Caco-2 (cell line): ENCODE results near the gene P2RX2. TPM values are rescaled to one million over a fixed set of nuclear protein-coding genes. Genes with fewer than 3 reads are reported as not detected.

Experiments used
- BruUV-seq: library from RNA; stranded (reverse); fragments of 400-500 nt; replicated peaks from 2 replicates; lab custom pipeline; 2021; lab: Mats Ljungman, UMichigan
- CTCF ChIA-PET: fragments of 300-600 bp; sonication (Branson Sonifier 250); formaldehyde crosslinking; loops from one replicate; lab custom pipeline; 2022; ENCODE audit warnings: antibody characterized with exemption; lab: Charles Lee
- POLR2A ChIA-PET: fragments of 300-600 bp; sonication (Branson Sonifier 250); formaldehyde crosslinking; loops from one replicate; lab custom pipeline; 2022; ENCODE audit warnings: antibody characterized with exemption; lab: Charles Lee
- DNase-seq, 2 experiments: peaks; one replicate each; pipeline versions ENCODE4 v3.0.0 to v3.0.0-alpha.2; 2020 to 2022
- H3K27me3 ChIP-seq: replicated peaks from 2 replicates; pipeline ENCODE4 v1.6.0; 2011; ENCODE audit warnings: low read length; ENCODE audit not compliant: control insufficient read depth, insufficient read depth
- H3K36me3 ChIP-seq: 2 replicates; pipeline ENCODE4 v1.5.1; 2011; ENCODE audit warnings: low read length; ENCODE audit not compliant: control insufficient read depth, insufficient read depth
- H3K4me1 ChIP-seq: fragments of 250-450 bp; sonication (Bioruptor Pico); 2 replicates; pipeline ENCODE4 v1.5.1; 2020; ENCODE audit warnings: mild to moderate bottlenecking
- H3K4me3 ChIP-seq: 2 replicates; pipeline ENCODE4 v1.5.1; 2011; ENCODE audit warnings: low read depth, mild to moderate bottlenecking, control low read depth, low read length
- H3K9me3 ChIP-seq: fragments of 250-450 bp; sonication (Bioruptor Pico); 2 replicates; pipeline ENCODE4 v1.5.1; 2020; ENCODE audit warnings: mild to moderate bottlenecking, moderate library complexity
- H3K27ac Mint-ChIP-seq: one replicate; pipeline ENCODE4 v1.8.0; 2022; ENCODE audit warnings: mixed read lengths; ENCODE audit not compliant: unreplicated experiment
- H3K27me3 Mint-ChIP-seq: one replicate; pipeline ENCODE4 v1.8.0; 2022; ENCODE audit warnings: mixed read lengths; ENCODE audit not compliant: insufficient read depth, unreplicated experiment
- H3K36me3 Mint-ChIP-seq: one replicate; pipeline ENCODE4 v1.8.0; 2022; ENCODE audit warnings: mild to moderate bottlenecking, mixed read lengths; ENCODE audit not compliant: insufficient read depth, unreplicated experiment
- H3K4me1 Mint-ChIP-seq: one replicate; pipeline ENCODE4 v1.8.0; 2022; ENCODE audit warnings: low read depth, mixed read lengths; ENCODE audit not compliant: unreplicated experiment
- H3K4me3 Mint-ChIP-seq: one replicate; pipeline ENCODE4 v1.8.0; 2022; ENCODE audit warnings: mild to moderate bottlenecking, moderate library complexity, mixed read lengths; ENCODE audit not compliant: unreplicated experiment
- H3K9me3 Mint-ChIP-seq: one replicate; pipeline ENCODE4 v1.8.0; 2022; ENCODE audit warnings: mixed read lengths; ENCODE audit not compliant: unreplicated experiment
- CTCF ChIP-seq, 2 experiments: fragments of 200-600 bp in 1 of 2; IDR thresholded peaks; 1 replicate in 1 of 2; 2 replicates in 1 of 2; pipeline versions ENCODE4 v1.5.1 to v1.8.0; 2011 to 2022; ENCODE audit warnings: antibody characterized with exemption in 1 of 2, control low read depth in 1 of 2, inconsistent platforms in 1 of 2, low read depth in 1 of 2, low read length in 1 of 2, mild to moderate bottlenecking in 1 of 2, moderate library complexity in 1 of 2; ENCODE audit not compliant: insufficient read depth in 1 of 2, severe bottlenecking in 1 of 2, unreplicated experiment in 1 of 2
- intact Hi-C: fragments of 100-400 bp; cut with micrococcal nuclease; formaldehyde crosslinking; loops from one replicate; pipeline ENCODE4 v1.10.0; 2022; ENCODE audit not compliant: unreplicated experiment
- total RNA-seq: library from RNA; stranded (reverse); gene quantifications from 2 replicates; pipeline ENCODE4 v1.2.3, GENCODE V29; 2022

P2RX2 gene
- total RNA-seq, 1 experiment from 2014 or later = not detected

DNA sequence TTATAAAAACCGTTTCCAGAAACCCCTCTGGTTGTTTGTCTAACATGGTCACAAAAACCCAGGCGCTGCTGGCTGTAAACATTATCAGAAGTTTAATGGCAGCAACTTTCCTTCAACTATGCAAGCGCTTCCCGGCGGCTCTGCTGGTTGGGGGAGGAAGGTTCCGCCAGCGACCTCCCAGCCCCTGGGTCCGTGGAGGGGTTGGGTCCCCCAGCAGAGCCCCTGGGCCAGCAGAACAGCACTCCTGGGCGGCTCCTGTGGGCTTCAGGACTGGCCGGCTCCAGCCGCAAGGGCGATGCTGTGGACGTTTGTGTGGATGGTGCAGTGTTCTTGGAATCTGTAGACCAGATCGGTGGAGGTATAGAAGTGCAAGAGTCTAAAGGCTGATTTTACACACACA, 34.1 kb upstream of the P2RX2 start:
- Mint-ChIP-seq H3K27me3 (no peaks in the 10 kb centered on the region), H3K4me3 (no peak overlapping the region), H3K9me3 (no peaks in the 10 kb centered on the region), H3K4me1 (no peaks in the 10 kb centered on the region), H3K27ac (no peak overlapping the region), H3K36me3 (peaks cover 29% of the 10 kb centered on the region)
- ChIA-PET CTCF (no interaction called here), POLR2A (no interaction called here)
- BruUV-seq = no TSS peak
- Histone ChIP-seq H3K9me3 (no peaks in the 10 kb centered on the region), H3K4me3 (no peak overlapping the region), H3K36me3 (no peaks in the 10 kb centered on the region; the same call in 1 of the 2 replicates), H3K4me1 (no peaks in the 10 kb centered on the region), H3K27me3 (no peaks in the 10 kb centered on the region; the same call in 1 of the 2 replicates)
- intact Hi-C loops = no loop called here
- no peak for DNase-seq
- TF ChIP-seq CTCF (IDR thresholded peaks at IDR 0.05; ENCODE audit: insufficient read depth in 1 of 2, low read depth in 1 of 2, low read length in 1 of 2, severe bottlenecking in 1 of 2, unreplicated experiment in 1 of 2) = no peak

DNA sequence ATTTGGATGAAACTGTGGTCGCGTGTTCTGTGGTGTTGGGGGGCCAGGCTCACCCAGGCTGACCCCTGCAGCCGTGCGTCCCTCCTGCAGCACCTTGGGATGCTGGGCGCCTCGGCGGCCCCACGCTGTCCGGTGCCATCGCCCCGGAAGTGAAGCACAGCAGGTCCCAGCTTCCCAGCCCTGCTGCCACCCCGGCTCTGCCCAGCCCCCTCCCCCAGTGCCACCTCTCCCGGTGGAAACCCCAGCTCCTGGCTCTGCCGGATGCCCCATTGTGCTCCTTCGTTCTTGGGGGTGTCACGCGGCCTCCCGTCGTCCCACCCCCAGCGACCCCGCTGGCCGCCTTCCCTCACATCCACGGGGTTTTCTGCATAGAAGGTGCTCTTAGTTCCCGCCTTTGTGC, 33.4 kb upstream of the P2RX2 start:
- Mint-ChIP-seq H3K9me3 (no peaks in the 10 kb centered on the region), H3K27ac (no peak overlapping the region), H3K4me1 (no peaks in the 10 kb centered on the region), H3K27me3 (no peaks in the 10 kb centered on the region), H3K36me3 (peaks cover 23% of the 10 kb centered on the region), H3K4me3 (no peak overlapping the region)
- Histone ChIP-seq H3K4me1 (no peaks in the 10 kb centered on the region), H3K36me3 (no peaks in the 10 kb centered on the region; the same call in 1 of the 2 replicates), H3K9me3 (no peaks in the 10 kb centered on the region), H3K4me3 (no peak overlapping the region), H3K27me3 (no peaks in the 10 kb centered on the region; the same call in 1 of the 2 replicates)
- no TSS peak for BruUV-seq
- ChIA-PET CTCF (no interaction called here), POLR2A (no interaction called here)
- intact Hi-C loops = no loop called here
- DNase-seq = no peak
- TF ChIP-seq CTCF (IDR thresholded peaks at IDR 0.05; ENCODE audit: insufficient read depth in 1 of 2, low read depth in 1 of 2, low read length in 1 of 2, severe bottlenecking in 1 of 2, unreplicated experiment in 1 of 2) = no peak

- H3K4me3 ChIP-seq = no peak overlapping the region
- BruUV-seq = no TSS peak
- no peak for DNase-seq
- H3K4me1 ChIP-seq = no peaks in the 10 kb centered on the region
- H3K4me3 Mint-ChIP-seq = no peak overlapping the region
- H3K36me3 ChIP-seq = no peaks in the 10 kb centered on the region
- no peak overlapping the region for H3K27ac Mint-ChIP-seq
- POLR2A ChIA-PET = no interaction called here
- H3K36me3 Mint-ChIP-seq = peaks cover 14% of the 10 kb centered on the region
- H3K9me3 ChIP-seq = no peaks in the 10 kb centered on the region
- peaks cover 2% of the 10 kb centered on the region for H3K27me3 Mint-ChIP-seq
- no peaks in the 10 kb centered on the region for H3K4me1 Mint-ChIP-seq
- CTCF ChIA-PET = no interaction called here
- intact Hi-C loops = no loop called here
- no peaks in the 10 kb centered on the region for H3K9me3 Mint-ChIP-seq
- TF ChIP-seq CTCF (IDR thresholded peaks at IDR 0.05; ENCODE audit: insufficient read depth in 1 of 2, low read depth in 1 of 2, low read length in 1 of 2, severe bottlenecking in 1 of 2, unreplicated experiment in 1 of 2) = no peak
- no peaks in the 10 kb centered on the region; the same call in 1 of the 2 replicates for H3K27me3 ChIP-seq
Observed at GRCh38 chr12:132586929-132587328, 31.6 kb upstream of the P2RX2 start.
